Measurements from ENCODE around the gene MAPK8IP1.

GRCh38 chr11:45852712-45853101 lies 32.7 kb upstream of the MAPK8IP1 start:
- TF ChIP-seq CTCF (IDR thresholded peaks at IDR 0.05; ENCODE audit: insufficient read depth, low read length): no peak
- TF ChIP-seq POLR2AphosphoS5 (IDR thresholded peaks at IDR 0.05; ENCODE audit: low read depth): no peak
- TF ChIP-seq, protein P1, sequence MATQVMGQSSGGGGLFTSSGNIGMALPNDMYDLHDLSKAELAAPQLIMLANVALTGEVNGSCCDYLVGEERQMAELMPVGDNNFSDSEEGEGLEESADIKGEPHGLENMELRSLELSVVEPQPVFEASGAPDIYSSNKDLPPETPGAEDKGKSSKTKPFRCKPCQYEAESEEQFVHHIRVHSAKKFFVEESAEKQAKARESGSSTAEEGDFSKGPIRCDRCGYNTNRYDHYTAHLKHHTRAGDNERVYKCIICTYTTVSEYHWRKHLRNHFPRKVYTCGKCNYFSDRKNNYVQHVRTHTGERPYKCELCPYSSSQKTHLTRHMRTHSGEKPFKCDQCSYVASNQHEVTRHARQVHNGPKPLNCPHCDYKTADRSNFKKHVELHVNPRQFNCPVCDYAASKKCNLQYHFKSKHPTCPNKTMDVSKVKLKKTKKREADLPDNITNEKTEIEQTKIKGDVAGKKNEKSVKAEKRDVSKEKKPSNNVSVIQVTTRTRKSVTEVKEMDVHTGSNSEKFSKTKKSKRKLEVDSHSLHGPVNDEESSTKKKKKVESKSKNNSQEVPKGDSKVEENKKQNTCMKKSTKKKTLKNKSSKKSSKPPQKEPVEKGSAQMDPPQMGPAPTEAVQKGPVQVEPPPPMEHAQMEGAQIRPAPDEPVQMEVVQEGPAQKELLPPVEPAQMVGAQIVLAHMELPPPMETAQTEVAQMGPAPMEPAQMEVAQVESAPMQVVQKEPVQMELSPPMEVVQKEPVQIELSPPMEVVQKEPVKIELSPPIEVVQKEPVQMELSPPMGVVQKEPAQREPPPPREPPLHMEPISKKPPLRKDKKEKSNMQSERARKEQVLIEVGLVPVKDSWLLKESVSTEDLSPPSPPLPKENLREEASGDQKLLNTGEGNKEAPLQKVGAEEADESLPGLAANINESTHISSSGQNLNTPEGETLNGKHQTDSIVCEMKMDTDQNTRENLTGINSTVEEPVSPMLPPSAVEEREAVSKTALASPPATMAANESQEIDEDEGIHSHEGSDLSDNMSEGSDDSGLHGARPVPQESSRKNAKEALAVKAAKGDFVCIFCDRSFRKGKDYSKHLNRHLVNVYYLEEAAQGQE (IDR thresholded peaks at IDR 0.05; ENCODE audit: insufficient replicate concordance, low read depth): no peak

Measured in HL-60 (cell line).